NOMO-1 treated with dmso at 0.1 percent for 144 hours (cell line): ENCODE results near the gene ZNF14.
"Not testable (repeated sequence)": the region's sequence is repeated elsewhere in the genome, so short reads cannot be mapped to it uniquely, and the experiment has no call there.

Experiments used
- DNase-seq: peaks from one replicate; lab custom pipeline; 2025; ENCODE audit not compliant: unreplicated experiment; lab: John Stamatoyannopoulos, UW

ZNF14 gene

GRCh38 chr19:19747357-19748220 lies 14.7 kb upstream of the ZNF14 start:
- DNase-seq = no peak

DNA sequence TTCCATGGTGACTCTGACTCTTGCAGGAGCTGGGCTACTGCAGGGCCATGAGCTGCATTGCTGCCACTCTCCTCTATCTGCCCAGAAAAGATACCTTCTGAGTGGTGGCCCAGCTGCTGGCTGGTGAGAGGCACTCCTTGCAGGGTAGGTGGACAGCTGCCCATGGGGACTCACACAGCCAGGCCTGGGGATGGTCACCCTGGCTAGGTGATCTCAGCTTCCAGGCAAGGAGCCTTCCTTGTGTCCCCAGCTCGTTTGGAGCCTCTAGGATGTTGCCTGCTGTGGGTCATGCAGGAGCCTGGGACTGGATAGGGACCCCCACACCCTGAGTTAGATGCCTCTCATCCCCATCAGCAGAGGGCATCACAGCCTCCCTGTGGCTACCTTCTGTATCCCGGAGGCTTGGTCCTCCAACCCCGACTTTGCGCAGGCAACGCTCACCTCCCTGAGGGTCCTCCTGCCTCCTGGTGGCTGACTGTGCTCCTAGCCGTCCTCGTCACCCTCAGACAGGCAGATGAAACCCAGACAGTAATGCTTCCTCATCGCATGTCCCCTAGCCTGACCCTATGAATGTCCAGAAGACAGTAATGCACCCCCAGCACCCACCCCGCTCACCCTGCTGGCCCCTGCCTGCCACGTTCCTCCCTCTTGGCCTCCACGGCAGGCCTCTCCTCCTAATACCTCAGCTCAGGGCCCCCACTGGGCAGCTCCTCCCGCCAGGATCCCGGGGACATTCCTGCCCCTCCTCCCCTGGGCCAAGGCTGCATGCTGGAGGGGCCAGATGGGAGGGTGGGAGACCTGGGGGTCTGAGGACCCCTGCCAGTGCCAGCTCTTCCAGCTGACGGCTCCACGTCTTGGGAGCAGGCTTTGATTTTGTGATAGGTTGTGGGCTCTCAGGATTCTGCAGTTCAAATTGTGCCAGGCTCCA lies 13.6 kb upstream of the ZNF14 start:
- DNase-seq = no peak

- no peak for DNase-seq
Observed at GRCh38 chr19:19745496-19746285, 12.8 kb upstream of the ZNF14 start.

GRCh38 chr19:19744641-19745040 lies 11.7 kb upstream of the ZNF14 start:
- DNase-seq = no peak

DNA sequence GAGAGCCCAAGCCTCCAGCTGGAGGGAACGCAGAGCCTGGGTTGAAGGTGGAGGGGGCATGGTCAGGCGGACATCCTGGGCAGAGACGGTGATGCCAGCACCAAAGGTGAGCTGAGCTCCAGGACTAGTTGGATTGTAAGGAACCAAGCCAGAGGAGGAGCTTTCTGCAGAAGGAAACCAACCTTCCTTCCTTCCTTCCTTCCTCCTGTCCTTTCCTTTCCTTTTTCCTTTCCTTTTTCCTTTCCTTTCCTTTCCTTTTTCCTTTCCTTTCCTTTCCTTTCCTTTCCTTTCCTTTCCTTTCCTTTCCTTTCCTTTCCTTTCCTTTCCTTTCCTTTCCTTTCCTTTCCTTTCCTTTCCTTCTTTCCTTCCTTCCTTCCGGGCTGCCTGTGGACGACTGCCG lies 11.0 kb upstream of the ZNF14 start:
- DNase-seq = not testable (repeated sequence)

DNA sequence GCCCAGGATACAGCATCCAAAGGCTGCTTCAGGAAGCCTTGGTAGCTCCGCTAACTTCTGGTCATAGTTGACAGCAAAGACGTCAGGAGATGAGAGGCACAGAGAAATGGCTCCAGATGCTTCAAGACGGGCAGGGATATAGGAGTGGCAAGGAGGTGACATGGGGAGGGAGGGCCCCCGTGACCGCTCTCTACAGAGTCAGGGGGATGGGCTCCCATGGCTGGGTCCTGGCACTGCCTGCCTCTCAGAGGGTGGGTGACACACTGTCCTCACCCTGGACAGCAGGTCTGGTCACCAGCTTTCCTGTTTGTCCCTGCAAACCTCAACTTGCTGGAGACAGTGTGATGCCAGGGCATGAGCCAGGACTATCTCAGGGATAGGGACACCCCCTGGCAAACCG lies 10.3 kb upstream of the ZNF14 start:
- no peak for DNase-seq

- no peak for DNase-seq
Observed at GRCh38 chr19:19742773-19743172, 9.9 kb upstream of the ZNF14 start.

DNA sequence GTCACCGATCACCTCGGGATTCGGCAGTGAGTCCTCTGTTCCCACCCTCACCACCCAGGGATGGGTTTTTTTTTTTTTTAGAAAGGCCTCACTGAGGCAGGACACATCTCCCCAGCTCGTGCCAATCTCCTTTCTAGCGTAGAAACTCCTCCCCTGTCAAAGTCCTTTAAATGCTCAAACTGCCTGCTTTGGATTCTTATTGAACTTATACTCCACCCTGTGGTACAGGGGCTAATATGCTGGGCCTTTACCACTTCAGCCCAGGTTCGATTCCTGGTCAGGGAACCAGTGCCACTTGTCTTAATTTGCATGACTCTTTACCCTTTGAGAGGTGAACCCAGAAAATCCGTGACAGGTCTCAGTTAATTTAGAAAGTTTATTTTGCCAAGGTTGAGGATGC lies 8.3 kb upstream of the ZNF14 start:
- no peak for DNase-seq

DNA sequence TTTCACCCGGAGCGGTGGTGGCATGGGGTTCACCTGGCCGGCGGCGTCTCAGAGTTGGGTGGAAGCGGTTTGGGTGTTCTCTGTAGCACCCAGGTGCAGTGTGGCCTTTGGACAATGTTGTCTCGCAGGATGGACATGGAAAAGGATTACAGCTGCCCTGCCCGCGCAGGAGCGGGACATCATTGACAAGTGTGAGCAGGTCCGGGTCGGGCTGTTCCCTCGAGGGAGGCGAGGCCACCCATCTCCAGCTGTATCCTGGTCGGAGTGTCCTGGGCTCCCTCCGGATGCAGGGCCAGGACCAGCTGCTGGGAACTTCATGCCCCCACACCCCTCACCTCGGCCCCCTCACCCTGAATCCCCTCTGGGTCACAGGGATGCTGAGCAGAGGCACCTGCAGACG lies 7.8 kb upstream of the ZNF14 start:
- no peak for DNase-seq

GRCh38 chr19:19738564-19738963 lies 5.7 kb upstream of the ZNF14 start:
- no peak for DNase-seq

DNA sequence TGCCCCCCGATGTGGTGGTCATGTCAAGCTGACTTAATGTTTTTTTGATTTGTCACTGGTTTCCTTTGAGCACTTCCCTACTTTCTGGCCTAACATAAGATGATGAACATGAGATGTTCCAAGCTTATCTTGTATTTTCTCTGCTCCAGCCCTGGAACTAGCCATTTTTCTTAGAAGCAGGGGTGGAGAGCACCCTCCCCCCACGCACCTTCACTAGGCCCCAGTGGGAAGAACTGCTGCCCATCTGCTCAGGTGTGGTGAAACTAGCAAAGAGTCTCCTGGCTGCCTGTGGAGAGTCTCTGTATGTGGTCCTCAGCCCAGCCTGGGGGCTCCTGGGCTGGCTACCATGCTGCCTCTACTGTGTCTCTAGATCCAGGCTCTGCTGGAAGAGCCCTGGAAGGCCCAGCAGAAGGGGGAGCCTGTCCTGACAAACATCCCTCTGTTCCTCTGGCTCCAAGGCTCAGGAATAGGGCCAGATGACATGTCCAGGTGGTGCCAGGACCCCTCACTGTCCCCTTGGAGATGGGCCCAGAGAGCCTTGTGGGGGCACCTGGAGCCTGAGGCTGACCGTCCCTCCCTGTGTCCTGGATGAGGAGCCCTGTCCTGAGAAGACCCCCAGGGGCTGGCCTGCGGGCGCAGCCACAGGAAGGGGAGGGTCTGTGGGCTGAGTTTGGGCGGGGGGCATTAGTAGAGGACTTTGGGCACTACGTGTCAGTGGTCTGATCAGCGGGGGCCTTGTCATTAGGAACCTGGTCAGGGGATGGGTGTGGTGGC lies 4.8 kb upstream of the ZNF14 start:
- DNase-seq = no peak

- DNase-seq = no peak
Observed at GRCh38 chr19:19721896-19722295, 11.0 kb downstream of the ZNF14 start.

- DNase-seq = no peak
Observed at GRCh38 chr19:19719798-19720197, 13.1 kb downstream of the ZNF14 start.

- DNase-seq = no peak
Observed at GRCh38 chr19:19711934-19712828, 20.7 kb downstream of the ZNF14 start.

GRCh38 chr19:19711306-19711933 lies 21.5 kb downstream of the ZNF14 start:
- no peak for DNase-seq

GRCh38 chr19:19710506-19710905 lies 22.4 kb downstream of the ZNF14 start:
- no peak for DNase-seq

- no peak for DNase-seq
Observed at GRCh38 chr19:19704836-19705235, 28.1 kb downstream of the ZNF14 start.

- DNase-seq = not testable (repeated sequence)
Observed at GRCh38 chr19:19700493-19700892, 32.4 kb downstream of the ZNF14 start.

DNA sequence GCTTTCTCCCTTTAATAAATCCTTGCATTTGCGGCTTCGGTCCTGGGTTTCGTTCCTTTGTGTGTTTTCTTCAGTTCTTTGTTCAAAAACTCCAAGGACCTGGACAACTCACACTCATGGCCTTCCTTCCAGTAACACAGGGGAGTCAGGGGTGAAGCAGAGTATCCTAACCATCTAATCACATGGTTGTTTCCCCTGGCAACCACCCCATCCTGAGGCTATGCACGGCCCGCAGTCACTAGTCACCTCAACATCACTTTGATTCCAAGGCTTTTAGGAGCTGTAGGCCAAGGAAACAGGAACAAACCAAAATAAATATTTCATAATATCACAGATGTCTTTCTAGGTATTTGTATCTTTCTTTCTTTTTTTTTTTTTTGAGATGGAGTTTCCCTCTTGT lies 35.3 kb downstream of the ZNF14 start:
- DNase-seq = no peak
